Nephron (organoid): ENCODE results near the gene FAM131C.
A peak's percentile ranks its signal among the peaks of the same experiment; 100 is the strongest.

Experiments
- H3K27ac Mint-ChIP-seq, 3 experiments: 2 replicates each; pipeline ENCODE4 v1.8.0; 2020; ENCODE audit warnings: mixed read lengths in 3 of 3, mild to moderate bottlenecking in 2 of 3, moderate library complexity in 1 of 3
- H3K27me3 Mint-ChIP-seq: 2 replicates; pipeline ENCODE4 v1.8.0; 2021; ENCODE audit warnings: low read depth, mild to moderate bottlenecking, moderate library complexity, mixed read lengths
- H3K36me3 Mint-ChIP-seq: 2 replicates; pipeline ENCODE4 v1.8.0; 2020; ENCODE audit warnings: low read depth, mixed read lengths
- H3K4me1 Mint-ChIP-seq: 2 replicates; pipeline ENCODE4 v1.8.0; 2020; ENCODE audit warnings: mixed read lengths
- H3K4me3 Mint-ChIP-seq, 3 experiments: 2 replicates each; pipeline ENCODE4 v1.8.0; 2020; ENCODE audit warnings: mild to moderate bottlenecking in 3 of 3, mixed read lengths in 3 of 3, moderate library complexity in 2 of 3
- H3K9me3 Mint-ChIP-seq: 2 replicates; pipeline ENCODE4 v1.8.0; 2020; ENCODE audit warnings: mixed read lengths
- CTCF ChIP-seq, 3 experiments: fragments of 200-600 bp; sonication (generic); IDR thresholded peaks; one replicate each; pipeline ENCODE4 v1.5.0; 2021; ENCODE audit warnings: antibody characterized with exemption in 3 of 3; ENCODE audit not compliant: unreplicated experiment in 3 of 3

The FAM131C gene

DNA sequence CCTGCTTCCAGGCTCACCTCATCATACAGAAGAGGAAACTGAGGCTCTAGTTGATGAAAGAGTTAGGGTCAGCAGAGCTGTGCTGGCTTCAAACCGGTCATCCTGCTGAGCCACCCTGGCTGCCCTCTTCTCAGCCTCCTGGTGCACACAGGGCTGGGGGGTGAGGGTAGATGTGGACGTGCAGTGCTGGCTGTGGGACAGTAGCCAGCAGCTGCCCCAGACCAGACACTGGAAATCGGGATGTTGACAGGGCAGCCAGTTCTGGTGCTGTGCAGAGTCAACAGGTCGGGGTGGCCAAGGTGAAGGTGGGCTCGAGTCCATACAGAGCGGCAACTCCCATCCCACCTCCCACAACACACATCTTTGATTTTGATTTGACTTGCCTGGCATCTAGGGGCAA lies 53.1 kb downstream of the FAM131C start:
- Mint-ChIP-seq H3K4me1 (peaks cover 40% of the 10 kb centered on the region), H3K27ac (peak overlapping the region; percentile 76 to 95 (median 87)), H3K9me3 (no peaks in the 10 kb centered on the region), H3K27me3 (peaks cover 26% of the 10 kb centered on the region), H3K36me3 (no peaks in the 10 kb centered on the region), H3K4me3 (peak overlapping the region in 1 of 3 experiments; percentile 46)
- no peak for TF ChIP-seq CTCF (IDR thresholded peaks at IDR 0.05; ENCODE audit: unreplicated experiment in 3 of 3)

GRCh38 chr1:16019644-16020277 lies 53.7 kb downstream of the FAM131C start:
- Mint-ChIP-seq H3K4me1 (peaks cover 46% of the 10 kb centered on the region), H3K27me3 (peaks cover 21% of the 10 kb centered on the region), H3K36me3 (no peaks in the 10 kb centered on the region), H3K9me3 (no peaks in the 10 kb centered on the region), H3K27ac (peak overlapping the region; percentile 76 to 96 (median 95)), H3K4me3 (peak overlapping the region in 2 of 3 experiments; percentile 52 to 68)
- TF ChIP-seq CTCF (IDR thresholded peaks at IDR 0.05; ENCODE audit: unreplicated experiment in 3 of 3), result no peak

DNA sequence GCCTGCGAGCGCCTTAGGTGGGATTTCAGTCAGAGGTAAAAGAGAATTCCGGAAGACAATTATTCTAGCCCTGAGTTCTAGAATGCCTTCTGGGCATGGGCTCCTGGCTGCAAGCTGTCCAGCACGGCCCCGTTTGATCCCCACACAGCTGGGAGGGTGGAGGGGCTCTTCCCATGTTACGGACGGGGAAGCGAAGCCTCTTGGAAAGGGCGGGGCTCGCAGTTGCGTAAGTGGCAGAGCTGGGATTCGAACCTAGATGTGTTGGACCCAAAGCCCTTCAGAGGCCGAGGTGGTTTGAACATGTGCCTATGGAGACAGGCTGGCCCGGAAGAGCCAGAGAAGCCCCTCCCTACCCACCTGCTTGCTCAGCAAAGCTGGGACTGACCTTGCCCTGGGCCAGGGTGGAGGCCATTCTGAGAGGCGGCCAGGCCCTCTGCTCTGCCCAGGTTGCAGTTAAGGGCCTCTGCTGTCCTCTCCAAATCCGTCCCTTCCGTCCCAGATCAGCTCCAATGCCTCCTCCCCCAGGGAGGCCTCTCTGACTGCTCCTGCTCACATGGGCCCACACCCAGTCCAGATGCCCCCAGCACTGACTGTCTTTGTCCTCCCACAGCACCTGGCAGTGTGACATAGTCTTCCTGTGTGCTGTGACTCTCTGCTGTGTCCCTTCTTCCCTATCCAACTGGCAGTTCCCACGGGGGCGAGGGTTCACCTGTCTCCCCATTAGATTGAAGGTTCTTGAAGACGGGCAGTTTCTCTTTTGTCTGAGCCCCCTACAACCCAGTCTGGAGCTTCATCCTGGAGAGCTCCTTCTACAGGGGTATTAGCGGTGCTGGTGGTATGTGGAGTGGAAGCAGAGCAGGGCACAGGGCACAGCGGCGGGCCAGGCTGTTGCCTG lies 54.5 kb downstream of the FAM131C start:
- Mint-ChIP-seq H3K9me3 (no peaks in the 10 kb centered on the region), H3K27me3 (peaks cover 18% of the 10 kb centered on the region), H3K27ac (peak overlapping the region; percentile 95 to 96 (median 95)), H3K36me3 (no peaks in the 10 kb centered on the region), H3K4me3 (peak overlapping the region; percentile 52 to 79 (median 54)), H3K4me1 (peaks cover 54% of the 10 kb centered on the region)
- no peak for TF ChIP-seq CTCF (IDR thresholded peaks at IDR 0.05; ENCODE audit: unreplicated experiment in 3 of 3)

GRCh38 chr1:16018308-16018707 lies 55.1 kb downstream of the FAM131C start:
- peak overlapping the region; percentile 48 to 79 (median 54) for H3K4me3 Mint-ChIP-seq
- no peaks in the 10 kb centered on the region for H3K36me3 Mint-ChIP-seq
- peak overlapping the region; percentile 95 to 96 (median 95) for H3K27ac Mint-ChIP-seq
- H3K4me1 Mint-ChIP-seq, result peaks cover 61% of the 10 kb centered on the region
- TF ChIP-seq CTCF (IDR thresholded peaks at IDR 0.05; ENCODE audit: unreplicated experiment in 3 of 3), result no peak
- H3K9me3 Mint-ChIP-seq, result no peaks in the 10 kb centered on the region
- peaks cover 15% of the 10 kb centered on the region for H3K27me3 Mint-ChIP-seq

DNA sequence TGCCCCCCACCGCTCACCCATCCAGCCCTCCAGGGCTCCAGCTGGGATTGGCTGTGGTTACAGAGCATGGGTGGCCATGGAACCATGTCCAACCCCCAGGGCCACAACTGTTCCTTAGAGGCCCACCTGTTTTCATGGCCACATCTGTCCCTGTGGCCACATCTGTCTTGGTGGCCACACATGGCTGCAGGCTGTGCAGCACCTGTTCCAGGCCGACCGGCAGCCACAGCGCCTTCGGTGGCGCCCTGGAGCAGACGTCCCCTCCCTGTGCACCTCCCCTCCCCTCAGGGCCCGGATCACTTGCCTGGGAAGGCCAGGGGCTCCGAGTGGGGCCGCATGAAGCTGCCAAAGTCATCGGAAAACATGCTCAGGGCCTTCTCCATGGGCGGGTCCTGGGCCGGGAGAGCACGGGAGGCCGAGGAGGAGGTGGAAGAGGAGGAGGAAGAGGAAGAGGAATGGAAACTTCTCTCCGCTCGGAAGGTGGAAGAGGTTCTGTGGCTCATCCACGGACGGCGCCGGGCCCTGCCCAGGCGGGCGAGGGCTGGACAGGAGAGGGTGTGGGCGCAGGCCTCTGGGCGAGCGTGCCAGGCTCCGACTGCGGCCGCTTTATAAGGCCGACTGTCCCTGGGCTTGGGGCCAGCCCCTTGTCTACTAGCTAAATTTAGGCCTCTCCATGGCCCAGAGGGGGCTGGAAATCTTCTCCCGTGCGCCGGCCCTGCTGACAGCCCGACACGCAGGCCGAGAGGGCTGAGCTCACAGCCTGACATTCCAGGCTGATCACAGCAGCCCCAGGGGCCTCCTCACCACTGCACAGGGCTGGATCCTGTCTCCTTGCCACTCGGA lies 55.8 kb downstream of the FAM131C start, which contains the start of gene HSPB7:
Gene HSPB7 (minus strand): TSS at position 583 of the 843 bp plus-strand sequence. CDS start 80 bp downstream, at position 503.
- Mint-ChIP-seq H3K4me3 (peak within 1 kb of the TSS; percentile 67 to 79 (median 75)), H3K36me3 (no peaks in the 10 kb centered on the region), H3K27ac (peak within 1 kb of the TSS; percentile 95 to 96 (median 95)), H3K9me3 (no peaks in the 10 kb centered on the region), H3K4me1 (peaks cover 61% of the 10 kb centered on the region), H3K27me3 (peaks cover 15% of the 10 kb centered on the region)
- no peak for TF ChIP-seq CTCF (IDR thresholded peaks at IDR 0.05; ENCODE audit: unreplicated experiment in 3 of 3)
